ENCODE results near the gene ALDH4A1. TPM values are rescaled to one million over a fixed set of nuclear protein-coding genes. Genes with fewer than 3 reads are reported as not detected.
A peak's percentile ranks its signal among the peaks of the same experiment; 100 is the strongest.

The ALDH4A1 gene
- total RNA-seq, 2 experiments from 2014 or later, result 2.5 to 3.3 TPM

- Mint-ChIP-seq H3K4me3 (peak overlapping the region; percentile 58), H3K36me3 (peaks cover 2% of the 10 kb centered on the region), H3K9me3 (peaks cover 2% of the 10 kb centered on the region), H3K4me1 (peaks cover 38% of the 10 kb centered on the region), H3K27me3 (no peaks in the 10 kb centered on the region), H3K27ac (peak overlapping the region; percentile 42)
- DNase-seq (no peak), ATAC-seq (ENCODE audit: low read depth) (no peak)
- POLR2A ChIA-PET, result interaction anchor here (1.2 to 8.7 kb wide), 4 partner anchors 29 to 151 kb away, joined by 3 to 229 read pairs (median 4); partner anchors contain the start of gene IFFO2
Measured at GRCh38 chr1:18924221-18924691, 21.9 kb upstream of the ALDH4A1 start.

GRCh38 chr1:18923756-18924211, 21.4 kb upstream of the ALDH4A1 start:
- peaks cover 2% of the 10 kb centered on the region for H3K36me3 Mint-ChIP-seq
- peaks cover 38% of the 10 kb centered on the region for H3K4me1 Mint-ChIP-seq
- H3K4me3 Mint-ChIP-seq, result peak overlapping the region; percentile 61
- DNase-seq (peak; percentile 45), ATAC-seq (ENCODE audit: low read depth) (peak; percentile 13)
- peaks cover 2% of the 10 kb centered on the region for H3K9me3 Mint-ChIP-seq
- no peaks in the 10 kb centered on the region for H3K27me3 Mint-ChIP-seq
- POLR2A ChIA-PET, result interaction anchor here (0.7 to 8.7 kb wide), 5 partner anchors 29 to 151 kb away, joined by 3 to 229 read pairs (median 4); partner anchors contain the start of gene IFFO2
- H3K27ac Mint-ChIP-seq, result peak overlapping the region; percentile 42

GRCh38 chr1:18922848-18923755, 20.7 kb upstream of the ALDH4A1 start:
- Mint-ChIP-seq H3K9me3 (peaks cover 2% of the 10 kb centered on the region), H3K27ac (peak overlapping the region; percentile 42), H3K4me1 (peaks cover 35% of the 10 kb centered on the region), H3K27me3 (no peaks in the 10 kb centered on the region), H3K4me3 (peak overlapping the region; percentile 61), H3K36me3 (peaks cover 2% of the 10 kb centered on the region)
- DNase-seq, result no peak
- no peak for ATAC-seq (ENCODE audit: low read depth)
- POLR2A ChIA-PET, result interaction anchor here (0.7 to 8.7 kb wide), 5 partner anchors 30 to 152 kb away, joined by 3 to 229 read pairs (median 4); partner anchors contain the start of gene IFFO2

- Mint-ChIP-seq H3K4me3 (no peak overlapping the region), H3K27ac (no peak overlapping the region), H3K9me3 (peaks cover 2% of the 10 kb centered on the region), H3K4me1 (peaks cover 29% of the 10 kb centered on the region), H3K27me3 (no peaks in the 10 kb centered on the region), H3K36me3 (peaks cover 2% of the 10 kb centered on the region)
- POLR2A ChIA-PET, result no interaction called here
- DNase-seq (no peak), ATAC-seq (ENCODE audit: low read depth) (no peak)
Measured at GRCh38 chr1:18922319-18922726, 20.0 kb upstream of the ALDH4A1 start.

- ATAC-seq (ENCODE audit: low read depth) (no peak), DNase-seq (no peak)
- H3K36me3 Mint-ChIP-seq, result peaks cover 2% of the 10 kb centered on the region
- H3K4me3 Mint-ChIP-seq, result no peak overlapping the region
- H3K27ac Mint-ChIP-seq, result no peak overlapping the region
- peaks cover 24% of the 10 kb centered on the region for H3K4me1 Mint-ChIP-seq
- no peaks in the 10 kb centered on the region for H3K27me3 Mint-ChIP-seq
- POLR2A ChIA-PET, result no interaction called here
- H3K9me3 Mint-ChIP-seq, result peaks cover 2% of the 10 kb centered on the region
Measured at GRCh38 chr1:18921516-18922251, 19.3 kb upstream of the ALDH4A1 start.

- POLR2A ChIA-PET, result no interaction called here
- H3K27me3 Mint-ChIP-seq, result no peaks in the 10 kb centered on the region
- no peak overlapping the region for H3K4me3 Mint-ChIP-seq
- H3K36me3 Mint-ChIP-seq, result peaks cover 2% of the 10 kb centered on the region
- H3K9me3 Mint-ChIP-seq, result peaks cover 2% of the 10 kb centered on the region
- H3K4me1 Mint-ChIP-seq, result peaks cover 23% of the 10 kb centered on the region
- ATAC-seq (ENCODE audit: low read depth) (no peak), DNase-seq (no peak)
- H3K27ac Mint-ChIP-seq, result no peak overlapping the region
Measured at GRCh38 chr1:18920931-18921330, 18.6 kb upstream of the ALDH4A1 start.

GRCh38 chr1:18919956-18920355, 17.6 kb upstream of the ALDH4A1 start:
- no peak overlapping the region for H3K27ac Mint-ChIP-seq
- ATAC-seq (ENCODE audit: low read depth), result no peak
- H3K4me1 Mint-ChIP-seq, result peaks cover 17% of the 10 kb centered on the region
- no peaks in the 10 kb centered on the region for H3K36me3 Mint-ChIP-seq
- no peak for DNase-seq
- H3K27me3 Mint-ChIP-seq, result no peaks in the 10 kb centered on the region
- POLR2A ChIA-PET, result no interaction called here
- H3K4me3 Mint-ChIP-seq, result no peak overlapping the region
- H3K9me3 Mint-ChIP-seq, result no peaks in the 10 kb centered on the region

GRCh38 chr1:18919197-18919905, 17.0 kb upstream of the ALDH4A1 start:
- ATAC-seq (ENCODE audit: low read depth), result no peak
- DNase-seq, result no peak
- no peaks in the 10 kb centered on the region for H3K27me3 Mint-ChIP-seq
- no peak overlapping the region for H3K4me3 Mint-ChIP-seq
- peaks cover 13% of the 10 kb centered on the region for H3K4me1 Mint-ChIP-seq
- H3K27ac Mint-ChIP-seq, result no peak overlapping the region
- H3K9me3 Mint-ChIP-seq, result no peaks in the 10 kb centered on the region
- H3K36me3 Mint-ChIP-seq, result no peaks in the 10 kb centered on the region
- POLR2A ChIA-PET, result no interaction called here

- POLR2A ChIA-PET, result no interaction called here
- Mint-ChIP-seq H3K36me3 (no peaks in the 10 kb centered on the region), H3K4me3 (no peak overlapping the region), H3K9me3 (no peaks in the 10 kb centered on the region), H3K27me3 (no peaks in the 10 kb centered on the region), H3K27ac (no peak overlapping the region), H3K4me1 (peaks cover 4% of the 10 kb centered on the region)
- no peak for DNase-seq
- ATAC-seq (ENCODE audit: low read depth), result no peak
Measured at GRCh38 chr1:18918417-18918816, 16.1 kb upstream of the ALDH4A1 start.

GRCh38 chr1:18917071-18917799, 14.9 kb upstream of the ALDH4A1 start:
- H3K4me3 Mint-ChIP-seq, result no peak overlapping the region
- H3K4me1 Mint-ChIP-seq, result peaks cover 2% of the 10 kb centered on the region
- H3K9me3 Mint-ChIP-seq, result no peaks in the 10 kb centered on the region
- no peak overlapping the region for H3K27ac Mint-ChIP-seq
- no peak for DNase-seq
- H3K36me3 Mint-ChIP-seq, result no peaks in the 10 kb centered on the region
- H3K27me3 Mint-ChIP-seq, result no peaks in the 10 kb centered on the region
- POLR2A ChIA-PET, result no interaction called here
- no peak for ATAC-seq (ENCODE audit: low read depth)

- Mint-ChIP-seq H3K4me3 (no peak overlapping the region), H3K27ac (no peak overlapping the region), H3K36me3 (peaks cover 2% of the 10 kb centered on the region), H3K27me3 (no peaks in the 10 kb centered on the region), H3K9me3 (no peaks in the 10 kb centered on the region), H3K4me1 (peaks cover 2% of the 10 kb centered on the region)
- DNase-seq (no peak), ATAC-seq (ENCODE audit: low read depth) (no peak)
- POLR2A ChIA-PET, result no interaction called here
Measured at GRCh38 chr1:18915341-18915740, 13.0 kb upstream of the ALDH4A1 start.

- no peak overlapping the region for H3K4me3 Mint-ChIP-seq
- no peaks in the 10 kb centered on the region for H3K27me3 Mint-ChIP-seq
- no peaks in the 10 kb centered on the region for H3K9me3 Mint-ChIP-seq
- peaks cover 2% of the 10 kb centered on the region for H3K4me1 Mint-ChIP-seq
- ATAC-seq (ENCODE audit: low read depth) (peak; percentile 71), DNase-seq (peak; percentile 82)
- H3K27ac Mint-ChIP-seq, result no peak overlapping the region
- peaks cover 8% of the 10 kb centered on the region for H3K36me3 Mint-ChIP-seq
- POLR2A ChIA-PET, result interaction anchor here (1.4 to 3.7 kb wide), 2 partner anchors 14 to 42 kb away, joined by 4 to 17 read pairs; no protein-coding TSS in a partner anchor
Measured at GRCh38 chr1:18913065-18913835, 10.9 kb upstream of the ALDH4A1 start.
